ENCODE results near the gene NOP9.

NOP9 gene

GRCh38 chr14:24299255-24300191 lies at the start of gene NOP9, which contains the start of gene DHRS1:
NOP9 (plus strand) TSS chr14:24299850; CDS start chr14:24299955, 105 bp downstream.
DHRS1 (minus strand) TSS chr14:24299780; CDS start chr14:24299106, 674 bp downstream.
- peak; percentile 93 for DNase-seq

- no peak for DNase-seq
Observed at GRCh38 chr14:24250354-24250753, 49.3 kb upstream of the NOP9 start.

- DNase-seq = no peak
Observed at GRCh38 chr14:24251880-24252288, 47.8 kb upstream of the NOP9 start.

GRCh38 chr14:24252289-24253124 lies 47.1 kb upstream of the NOP9 start:
- no peak for DNase-seq

GRCh38 chr14:24253936-24254335 lies 45.7 kb upstream of the NOP9 start:
- no peak for DNase-seq

- no peak for DNase-seq
Observed at GRCh38 chr14:24254630-24255392, 44.8 kb upstream of the NOP9 start.

- DNase-seq = no peak
Observed at GRCh38 chr14:24255438-24255837, 44.2 kb upstream of the NOP9 start.

GRCh38 chr14:24255931-24256711 lies 43.5 kb upstream of the NOP9 start:
- no peak for DNase-seq

GRCh38 chr14:24256960-24257359 lies 42.7 kb upstream of the NOP9 start:
- DNase-seq = no peak

GRCh38 chr14:24258119-24258518 lies 41.5 kb upstream of the NOP9 start:
- no peak for DNase-seq

GRCh38 chr14:24258548-24259265 lies 40.9 kb upstream of the NOP9 start:
- DNase-seq = no peak

GRCh38 chr14:24259282-24260025 lies 40.2 kb upstream of the NOP9 start:
- no peak for DNase-seq

GRCh38 chr14:24260026-24260779 lies 39.4 kb upstream of the NOP9 start:
- DNase-seq = no peak

- no peak for DNase-seq
Observed at GRCh38 chr14:24260780-24261157, 38.9 kb upstream of the NOP9 start.

- no peak for DNase-seq
Observed at GRCh38 chr14:24261256-24261968, 38.2 kb upstream of the NOP9 start.

- DNase-seq = no peak
Observed at GRCh38 chr14:24261969-24262327, 37.7 kb upstream of the NOP9 start.

- DNase-seq = no peak
Observed at GRCh38 chr14:24262821-24263733, 36.6 kb upstream of the NOP9 start, which contains the start of gene TGM1. TGM1 (minus strand) TSS chr14:24263177; CDS start chr14:24262352, 825 bp downstream.

GRCh38 chr14:24263848-24264247 lies 35.8 kb upstream of the NOP9 start:
- no peak for DNase-seq
